Esophagus squamous epithelium (tissue), 4 donors: ENCODE measurements around the gene FAH.

ENCODE experiments used
- CTCF ChIP-seq, 6 experiments: fragments of 450-650 bp in 4 of 6; fragments of 200-600 bp in 2 of 6; sonication (generic) in 2 of 6; IDR thresholded peaks; one replicate each; pipeline ENCODE4 v1.5.1; 2016 to 2019; ENCODE audit warnings: antibody characterized with exemption in 6 of 6, mild to moderate bottlenecking in 4 of 6, moderate library complexity in 4 of 6
- POLR2A ChIP-seq, 4 donors: fragments of 450-650 bp; IDR thresholded peaks; one replicate each; pipeline ENCODE4 v1.6.1; 2017; ENCODE audit warnings: antibody characterized with exemption in 4 of 4, mild to moderate bottlenecking in 4 of 4, moderate library complexity in 3 of 4

GRCh38 chr15:80182611-80183261, 29.9 kb downstream of the FAH start:
- TF ChIP-seq CTCF (IDR thresholded peaks at IDR 0.05) (no peak), POLR2A (IDR thresholded peaks at IDR 0.05) (no peak)
